HEK293T (cell line): ENCODE results near the gene ERC2.

Experiments used
- ARNT ChIP-seq: fragments of 450-650 bp; IDR thresholded peaks from 2 replicates; pipeline ENCODE4 v1.6.1; 2017; ENCODE audit warnings: mild to moderate bottlenecking
- BHLHE40 ChIP-seq: fragments of 450-650 bp; IDR thresholded peaks from 2 replicates; pipeline ENCODE4 v1.6.1; 2016; ENCODE audit warnings: mild to moderate bottlenecking, moderate library complexity, borderline replicate concordance
- FOXA1 ChIP-seq: fragments of 450-650 bp; IDR thresholded peaks from 2 replicates; pipeline ENCODE4 v1.6.1; 2016; ENCODE audit warnings: mild to moderate bottlenecking
- FOXK2 ChIP-seq: fragments of 450-650 bp; IDR thresholded peaks from 2 replicates; pipeline ENCODE4 v1.6.1; 2016; ENCODE audit warnings: mild to moderate bottlenecking
- PKNOX1 ChIP-seq: fragments of 450-650 bp; IDR thresholded peaks from 2 replicates; pipeline ENCODE4 v1.6.1; 2016
- SP1 ChIP-seq: fragments of 450-650 bp; IDR thresholded peaks from 2 replicates; pipeline ENCODE4 v1.6.1; 2017

DNA sequence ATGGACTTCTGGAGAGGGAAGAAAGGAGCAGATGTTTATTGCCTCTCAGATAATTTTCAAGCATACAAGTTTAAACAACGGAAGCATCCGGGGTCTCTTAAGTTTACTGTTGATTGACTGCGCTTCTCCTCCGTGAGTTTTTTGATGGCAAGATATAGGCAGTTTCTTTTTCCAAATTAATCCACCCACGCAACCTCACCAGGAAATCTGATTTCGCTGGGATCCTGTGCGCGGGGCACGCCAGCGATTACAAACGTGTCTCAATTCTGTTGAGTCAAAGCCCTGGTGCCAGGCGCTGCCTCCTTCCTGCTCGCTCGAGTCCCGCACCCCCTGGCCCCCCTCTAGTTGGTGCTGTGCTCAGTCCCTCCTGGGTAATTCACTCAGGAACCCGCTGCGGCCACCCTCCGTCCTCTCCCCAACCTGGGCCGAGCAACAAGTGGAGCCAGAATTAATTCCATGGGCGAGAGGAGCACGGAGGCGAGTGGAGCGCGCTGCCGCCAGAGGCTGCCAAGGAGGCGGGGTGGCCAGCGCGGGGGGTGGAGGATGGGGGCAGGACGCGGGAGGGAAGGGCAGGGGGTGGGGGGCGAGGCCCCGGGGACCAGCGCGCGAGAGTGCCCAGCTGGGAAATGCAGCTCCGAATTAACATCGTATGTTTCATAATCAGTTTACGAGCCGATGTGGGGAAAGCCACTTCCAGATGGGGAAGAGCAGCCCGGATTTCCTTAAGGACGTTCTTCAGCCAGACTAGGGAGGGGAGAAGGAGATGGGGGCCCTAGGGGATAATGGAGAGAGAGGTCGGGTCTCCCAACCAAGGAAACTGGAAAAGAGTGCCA is 987.1 kb downstream of the ERC2 start:
- TF ChIP-seq FOXK2 (no peak), FOXA1 (no peak), PKNOX1 (no peak), SP1 (no peak), ARNT (no peak), BHLHE40 (no peak)
